Gastrocnemius medialis (tissue), 4 donors: ENCODE results near the gene SERPINH1.

Experiments used
- POLR2A ChIP-seq, 2 donors: fragments of 450-650 bp; IDR thresholded peaks; one replicate each; pipeline ENCODE4 v1.6.1; 2017; ENCODE audit warnings: antibody characterized with exemption in 2 of 2, mild to moderate bottlenecking in 2 of 2, moderate library complexity in 2 of 2
- TF ChIP-seq, protein P1 (sequence below), 5 experiments: fragments of 450-650 bp in 3 of 5; fragments of 200-600 bp in 2 of 5; sonication (generic) in 2 of 5; IDR thresholded peaks in 4 of 5; conservative IDR thresholded peaks in 1 of 5; 1 replicate in 4 of 5; 2 replicates in 1 of 5; pipeline ENCODE4 v1.5.1; 2016 to 2019; ENCODE audit warnings: antibody characterized with exemption in 5 of 5, mild to moderate bottlenecking in 3 of 5, moderate library complexity in 3 of 5

DNA sequence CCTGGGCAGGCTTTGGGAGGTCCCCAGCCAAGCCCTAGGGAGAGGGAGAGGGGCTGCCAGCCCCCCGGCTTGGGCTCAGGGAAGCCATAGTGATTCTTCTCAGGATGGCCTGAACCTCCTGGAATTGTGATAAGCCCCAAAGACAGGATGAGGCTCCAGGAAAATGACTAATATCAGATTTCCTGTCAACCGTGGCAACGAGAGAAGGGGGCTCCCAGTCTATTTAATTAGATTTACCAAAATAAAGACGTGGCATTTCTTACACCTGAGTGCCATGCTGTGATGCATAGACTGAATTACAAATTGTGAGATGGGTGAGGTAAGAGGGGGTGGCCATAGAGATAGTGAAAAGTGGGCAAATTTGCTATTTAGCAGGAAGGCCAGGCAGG is 20.4 kb downstream of the SERPINH1 start:
- TF ChIP-seq POLR2A (IDR thresholded peaks at IDR 0.05), result no peak
- TF ChIP-seq, protein P1, sequence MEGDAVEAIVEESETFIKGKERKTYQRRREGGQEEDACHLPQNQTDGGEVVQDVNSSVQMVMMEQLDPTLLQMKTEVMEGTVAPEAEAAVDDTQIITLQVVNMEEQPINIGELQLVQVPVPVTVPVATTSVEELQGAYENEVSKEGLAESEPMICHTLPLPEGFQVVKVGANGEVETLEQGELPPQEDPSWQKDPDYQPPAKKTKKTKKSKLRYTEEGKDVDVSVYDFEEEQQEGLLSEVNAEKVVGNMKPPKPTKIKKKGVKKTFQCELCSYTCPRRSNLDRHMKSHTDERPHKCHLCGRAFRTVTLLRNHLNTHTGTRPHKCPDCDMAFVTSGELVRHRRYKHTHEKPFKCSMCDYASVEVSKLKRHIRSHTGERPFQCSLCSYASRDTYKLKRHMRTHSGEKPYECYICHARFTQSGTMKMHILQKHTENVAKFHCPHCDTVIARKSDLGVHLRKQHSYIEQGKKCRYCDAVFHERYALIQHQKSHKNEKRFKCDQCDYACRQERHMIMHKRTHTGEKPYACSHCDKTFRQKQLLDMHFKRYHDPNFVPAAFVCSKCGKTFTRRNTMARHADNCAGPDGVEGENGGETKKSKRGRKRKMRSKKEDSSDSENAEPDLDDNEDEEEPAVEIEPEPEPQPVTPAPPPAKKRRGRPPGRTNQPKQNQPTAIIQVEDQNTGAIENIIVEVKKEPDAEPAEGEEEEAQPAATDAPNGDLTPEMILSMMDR (IDR thresholded peaks at IDR 0.05 in 4 of 5, conservative IDR thresholded peaks at IDR 0.05 in 1 of 5), result no peak
